H1 (cell line): ENCODE results near the gene PHF1. TPM values are rescaled to one million over a fixed set of nuclear protein-coding genes. Genes with fewer than 3 reads are reported as not detected.

Experiments
- ASH2L ChIP-seq: fragments of 200-600, 300-600 bp; sonication (generic); IDR thresholded peaks from one replicate; pipeline ENCODE4 v1.7.1; 2017; ENCODE audit warnings: low read length
- GABPA ChIP-seq: IDR thresholded peaks from 2 replicates; pipeline ENCODE4 v1.6.1; 2011; ENCODE audit warnings: mild to moderate bottlenecking, low read length, moderate library complexity, borderline replicate concordance; ENCODE audit not compliant: insufficient read depth
- JUN ChIP-seq: IDR thresholded peaks from 2 replicates; pipeline ENCODE4 v1.6.1; 2011; ENCODE audit warnings: low read depth, mild to moderate bottlenecking, improper control_type of control experiment, low read length
- MAX ChIP-seq: IDR thresholded peaks from 2 replicates; pipeline ENCODE4 v1.6.1; 2012; ENCODE audit warnings: inconsistent platforms
- PHF8 ChIP-seq: fragments of 200-600 bp; sonication (generic); conservative IDR thresholded peaks from 2 replicates; pipeline ENCODE4 v1.7.1; 2012; ENCODE audit warnings: low read depth, mild to moderate bottlenecking, inconsistent platforms, low read length, moderate library complexity
- POLR2A ChIP-seq, 2 experiments: IDR thresholded peaks; 1 replicate in 1 of 2; 2 replicates in 1 of 2; pipeline ENCODE4 v1.6.1; 2011; ENCODE audit warnings: low read depth in 2 of 2, low read length in 2 of 2, mild to moderate bottlenecking in 2 of 2; ENCODE audit errors: control extremely low read depth in 1 of 2
- POU5F1 ChIP-seq: IDR thresholded peaks from 2 replicates; pipeline ENCODE4 v1.6.1; 2011; ENCODE audit warnings: low read depth, mild to moderate bottlenecking, low read length, moderate library complexity
- RNF2 ChIP-seq: fragments of 200-900, 300-1000 bp; sonication (generic); IDR thresholded peaks from 2 replicates; pipeline ENCODE4 v1.7.1; 2016; ENCODE audit warnings: borderline replicate concordance, low read depth, mild to moderate bottlenecking, antibody characterized with exemption, low read length; ENCODE audit not compliant: poor library complexity, severe bottlenecking; ENCODE audit errors: missing control alignments
- SP2 ChIP-seq: IDR thresholded peaks from 2 replicates; pipeline ENCODE4 v1.6.1; 2012; ENCODE audit warnings: mild to moderate bottlenecking, low read length, inconsistent platforms
- TAF1 ChIP-seq: IDR thresholded peaks from 2 replicates; pipeline ENCODE4 v1.6.1; 2011; ENCODE audit warnings: mild to moderate bottlenecking, low read depth, low read length
- polyA plus RNA-seq, 7 experiments: library from polyadenylated mRNA; depleted of rRNA in 3 of 7; stranded (reverse) in 5 of 7; unstranded in 2 of 7; fragments of >200 nt in 5 of 7; fragments of 200-250 nt in 2 of 7; gene quantifications; 1 replicate in 5 of 7; 2 replicates in 1 of 7; 4 replicates in 1 of 7; pipeline versions ENCODE4 v1.2.1 to v1.2.3, GENCODE V29; 2011 to 2013; ENCODE audit warnings: missing spikeins in 2 of 7, mixed read lengths in 2 of 7
- total RNA-seq: library from RNA; stranded (reverse); fragmentation: NEBNext Ultra II Directional; extraction: Animal tissue kit (Norgen Biotek cat#: 25700); gene quantifications from 2 replicates; pipeline ENCODE4 v1.2.1, GENCODE V29; 2021
- TF ChIP-seq, protein P1 (sequence below): fragments of 300-600 bp; sonication (generic); IDR thresholded peaks from 2 replicates; pipeline ENCODE4 v1.7.1; 2012; ENCODE audit warnings: low read length, moderate library complexity, mild to moderate bottlenecking, inconsistent platforms; ENCODE audit not compliant: insufficient replicate concordance

PHF1 gene
- total and polyA plus RNA-seq, 2 of the 8 experiments (the other 6 are each of a cell fraction or from before 2014, with no cell fraction given), result 47.3 to 78.6 TPM

GRCh38 chr6:33391278-33391921, 19.4 kb upstream of the PHF1 start, which contains the start of gene KIFC1 (continued):
- TF ChIP-seq, protein P1, sequence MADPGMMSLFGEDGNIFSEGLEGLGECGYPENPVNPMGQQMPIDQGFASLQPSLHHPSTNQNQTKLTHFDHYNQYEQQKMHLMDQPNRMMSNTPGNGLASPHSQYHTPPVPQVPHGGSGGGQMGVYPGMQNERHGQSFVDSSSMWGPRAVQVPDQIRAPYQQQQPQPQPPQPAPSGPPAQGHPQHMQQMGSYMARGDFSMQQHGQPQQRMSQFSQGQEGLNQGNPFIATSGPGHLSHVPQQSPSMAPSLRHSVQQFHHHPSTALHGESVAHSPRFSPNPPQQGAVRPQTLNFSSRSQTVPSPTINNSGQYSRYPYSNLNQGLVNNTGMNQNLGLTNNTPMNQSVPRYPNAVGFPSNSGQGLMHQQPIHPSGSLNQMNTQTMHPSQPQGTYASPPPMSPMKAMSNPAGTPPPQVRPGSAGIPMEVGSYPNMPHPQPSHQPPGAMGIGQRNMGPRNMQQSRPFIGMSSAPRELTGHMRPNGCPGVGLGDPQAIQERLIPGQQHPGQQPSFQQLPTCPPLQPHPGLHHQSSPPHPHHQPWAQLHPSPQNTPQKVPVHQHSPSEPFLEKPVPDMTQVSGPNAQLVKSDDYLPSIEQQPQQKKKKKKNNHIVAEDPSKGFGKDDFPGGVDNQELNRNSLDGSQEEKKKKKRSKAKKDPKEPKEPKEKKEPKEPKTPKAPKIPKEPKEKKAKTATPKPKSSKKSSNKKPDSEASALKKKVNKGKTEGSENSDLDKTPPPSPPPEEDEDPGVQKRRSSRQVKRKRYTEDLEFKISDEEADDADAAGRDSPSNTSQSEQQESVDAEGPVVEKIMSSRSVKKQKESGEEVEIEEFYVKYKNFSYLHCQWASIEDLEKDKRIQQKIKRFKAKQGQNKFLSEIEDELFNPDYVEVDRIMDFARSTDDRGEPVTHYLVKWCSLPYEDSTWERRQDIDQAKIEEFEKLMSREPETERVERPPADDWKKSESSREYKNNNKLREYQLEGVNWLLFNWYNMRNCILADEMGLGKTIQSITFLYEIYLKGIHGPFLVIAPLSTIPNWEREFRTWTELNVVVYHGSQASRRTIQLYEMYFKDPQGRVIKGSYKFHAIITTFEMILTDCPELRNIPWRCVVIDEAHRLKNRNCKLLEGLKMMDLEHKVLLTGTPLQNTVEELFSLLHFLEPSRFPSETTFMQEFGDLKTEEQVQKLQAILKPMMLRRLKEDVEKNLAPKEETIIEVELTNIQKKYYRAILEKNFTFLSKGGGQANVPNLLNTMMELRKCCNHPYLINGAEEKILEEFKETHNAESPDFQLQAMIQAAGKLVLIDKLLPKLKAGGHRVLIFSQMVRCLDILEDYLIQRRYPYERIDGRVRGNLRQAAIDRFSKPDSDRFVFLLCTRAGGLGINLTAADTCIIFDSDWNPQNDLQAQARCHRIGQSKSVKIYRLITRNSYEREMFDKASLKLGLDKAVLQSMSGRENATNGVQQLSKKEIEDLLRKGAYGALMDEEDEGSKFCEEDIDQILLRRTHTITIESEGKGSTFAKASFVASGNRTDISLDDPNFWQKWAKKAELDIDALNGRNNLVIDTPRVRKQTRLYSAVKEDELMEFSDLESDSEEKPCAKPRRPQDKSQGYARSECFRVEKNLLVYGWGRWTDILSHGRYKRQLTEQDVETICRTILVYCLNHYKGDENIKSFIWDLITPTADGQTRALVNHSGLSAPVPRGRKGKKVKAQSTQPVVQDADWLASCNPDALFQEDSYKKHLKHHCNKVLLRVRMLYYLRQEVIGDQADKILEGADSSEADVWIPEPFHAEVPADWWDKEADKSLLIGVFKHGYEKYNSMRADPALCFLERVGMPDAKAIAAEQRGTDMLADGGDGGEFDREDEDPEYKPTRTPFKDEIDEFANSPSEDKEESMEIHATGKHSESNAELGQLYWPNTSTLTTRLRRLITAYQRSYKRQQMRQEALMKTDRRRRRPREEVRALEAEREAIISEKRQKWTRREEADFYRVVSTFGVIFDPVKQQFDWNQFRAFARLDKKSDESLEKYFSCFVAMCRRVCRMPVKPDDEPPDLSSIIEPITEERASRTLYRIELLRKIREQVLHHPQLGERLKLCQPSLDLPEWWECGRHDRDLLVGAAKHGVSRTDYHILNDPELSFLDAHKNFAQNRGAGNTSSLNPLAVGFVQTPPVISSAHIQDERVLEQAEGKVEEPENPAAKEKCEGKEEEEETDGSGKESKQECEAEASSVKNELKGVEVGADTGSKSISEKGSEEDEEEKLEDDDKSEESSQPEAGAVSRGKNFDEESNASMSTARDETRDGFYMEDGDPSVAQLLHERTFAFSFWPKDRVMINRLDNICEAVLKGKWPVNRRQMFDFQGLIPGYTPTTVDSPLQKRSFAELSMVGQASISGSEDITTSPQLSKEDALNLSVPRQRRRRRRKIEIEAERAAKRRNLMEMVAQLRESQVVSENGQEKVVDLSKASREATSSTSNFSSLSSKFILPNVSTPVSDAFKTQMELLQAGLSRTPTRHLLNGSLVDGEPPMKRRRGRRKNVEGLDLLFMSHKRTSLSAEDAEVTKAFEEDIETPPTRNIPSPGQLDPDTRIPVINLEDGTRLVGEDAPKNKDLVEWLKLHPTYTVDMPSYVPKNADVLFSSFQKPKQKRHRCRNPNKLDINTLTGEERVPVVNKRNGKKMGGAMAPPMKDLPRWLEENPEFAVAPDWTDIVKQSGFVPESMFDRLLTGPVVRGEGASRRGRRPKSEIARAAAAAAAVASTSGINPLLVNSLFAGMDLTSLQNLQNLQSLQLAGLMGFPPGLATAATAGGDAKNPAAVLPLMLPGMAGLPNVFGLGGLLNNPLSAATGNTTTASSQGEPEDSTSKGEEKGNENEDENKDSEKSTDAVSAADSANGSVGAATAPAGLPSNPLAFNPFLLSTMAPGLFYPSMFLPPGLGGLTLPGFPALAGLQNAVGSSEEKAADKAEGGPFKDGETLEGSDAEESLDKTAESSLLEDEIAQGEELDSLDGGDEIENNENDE, result no peak
- no peak for TF ChIP-seq SP2
- peak; percentile 77; the same call in 1 of the 2 replicates for TF ChIP-seq GABPA
- no peak for TF ChIP-seq JUN
- peak; percentile 88 for TF ChIP-seq MAX
- TF ChIP-seq POLR2A (IDR thresholded peaks at IDR 0.05; ENCODE audit: control extremely low read depth in 1 of 2, low read depth in 2 of 2, low read length in 2 of 2), result peak in 1 of 2 experiments; percentile 43; a peak in 1 of 3 replicates
- no peak for TF ChIP-seq POU5F1
- TF ChIP-seq TAF1, result peak; percentile 46; the same call in 1 of the 2 replicates
- no peak for TF ChIP-seq RNF2
- no peak for TF ChIP-seq PHF8
- TF ChIP-seq ASH2L, result no peak
